Upper lobe of right lung (tissue), 1 donor: ENCODE results near the gene CCDC7. TPM values are rescaled to one million over a fixed set of nuclear protein-coding genes. Genes with fewer than 3 reads are reported as not detected.
"Not testable (repeated sequence)": the region's sequence is repeated elsewhere in the genome, so short reads cannot be mapped to it uniquely, and the experiment has no call there.

ENCODE experiments used
- ATAC-seq: fragments of 200-7000 bp; cut with Tn5 transposase; one replicate; pipeline ENCODE4 v1.9.1; 2020; ENCODE audit warnings: mild to moderate bottlenecking, moderate library complexity
- DNase-seq: peaks from one replicate; pipeline ENCODE4 v3.0.0-alpha.2; 2020
- H3K27ac ChIP-seq: fragments of 200-600 bp; one replicate; pipeline ENCODE4 v1.8.0; 2022
- H3K27me3 ChIP-seq: fragments of 200-600 bp; one replicate; pipeline ENCODE4 v1.8.0; 2022; ENCODE audit warnings: mild to moderate bottlenecking
- H3K36me3 ChIP-seq: fragments of 200-600 bp; one replicate; pipeline ENCODE4 v1.8.0; 2022
- H3K4me1 ChIP-seq: fragments of 200-600 bp; one replicate; pipeline ENCODE4 v1.8.0; 2022
- H3K4me3 ChIP-seq: fragments of 200-600 bp; one replicate; pipeline ENCODE4 v1.8.0; 2022; ENCODE audit warnings: mild to moderate bottlenecking
- H3K9me3 ChIP-seq: fragments of 200-600 bp; one replicate; pipeline ENCODE4 v1.8.0; 2022
- intact Hi-C: fragments of 100-400 bp; cut with DNase I; formaldehyde crosslinking; loops from one replicate; pipeline ENCODE4 v1.11.0; 2022
- long read RNA-seq: library from polyadenylated mRNA; unstranded; transcript quantifications from one replicate; pipeline ENCODE4 v2.0.0, GENCODE V29; 2021
- total RNA-seq: library from RNA; stranded (reverse); fragmentation: NEBNext Ultra II Directional; extraction: Animal tissue kit (Norgen Biotek cat#: 25700); gene quantifications from one replicate; pipeline ENCODE4 v1.2.1, GENCODE V29; 2021
- TF ChIP-seq, protein P1 (sequence below): fragments of 200-600 bp; IDR thresholded peaks from one replicate; pipeline ENCODE4 v1.8.0; 2022; ENCODE audit warnings: antibody characterized with exemption
- donor health status: DM: no; HTN: yes; CAD: no; lungs with severe emphysema.

Gene CCDC7
- total RNA-seq: 23.6 TPM
- long read RNA-seq, partial matches to known transcripts: 0 of 2 reads
- long read RNA-seq, other reads (novel, unspliced or antisense): 2 of 2 reads

DNA sequence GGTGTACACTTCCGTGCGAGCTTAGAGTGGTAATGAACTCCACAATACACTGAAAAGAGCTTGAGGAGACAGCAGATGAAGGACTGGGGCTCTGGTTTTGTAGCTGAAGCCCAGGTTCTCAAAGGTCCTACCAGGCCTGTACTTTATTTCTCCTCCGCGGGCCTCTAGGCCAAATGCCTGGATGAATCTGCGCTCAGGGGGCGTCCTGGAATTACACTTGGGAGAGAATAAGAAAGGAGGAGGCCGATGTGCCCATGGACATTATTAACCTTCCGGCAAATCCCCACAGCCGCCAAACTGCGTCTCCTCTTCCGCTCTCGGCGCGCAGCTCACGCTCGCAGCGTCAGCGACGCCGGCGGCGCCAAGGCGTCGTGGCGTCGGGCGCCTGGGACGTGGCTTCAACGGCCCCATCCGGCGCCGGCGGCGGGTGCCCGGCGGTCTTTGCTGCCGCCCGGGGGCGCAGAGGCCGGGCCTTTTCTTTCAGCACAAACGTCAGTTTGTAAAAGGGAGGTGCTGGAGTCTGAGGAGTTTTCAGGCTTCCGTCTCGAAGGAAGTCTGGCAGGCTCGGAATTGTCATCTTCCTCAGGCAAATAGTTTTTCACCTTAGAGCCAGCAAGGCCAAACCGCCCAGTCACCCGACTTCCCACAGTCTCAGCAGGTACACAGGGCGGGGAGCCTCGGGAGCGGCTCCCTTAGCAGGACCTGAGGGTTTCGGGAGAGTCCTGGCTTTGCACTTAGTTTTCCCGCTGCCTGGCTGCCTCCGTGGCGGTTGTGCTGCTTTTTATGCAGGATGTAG, at the start of gene CCDC7:
Gene CCDC7 (plus strand): TSS at position 401 of the 796 bp plus-strand sequence. CDS start 5,503 bp downstream, outside the sequence.
- peaks cover 3% of the 10 kb centered on the region for H3K4me1 ChIP-seq
- intact Hi-C loops: no loop called here
- DNase-seq: peak; percentile 93
- peak; percentile 99 for ATAC-seq
- H3K9me3 ChIP-seq: no peaks in the 10 kb centered on the region
- H3K27me3 ChIP-seq: no peaks in the 10 kb centered on the region
- no peaks in the 10 kb centered on the region for H3K36me3 ChIP-seq
- peak within 1 kb of the TSS; percentile 62 for H3K4me3 ChIP-seq
- H3K27ac ChIP-seq: peak within 1 kb of the TSS; percentile 98
- TF ChIP-seq, protein P1, sequence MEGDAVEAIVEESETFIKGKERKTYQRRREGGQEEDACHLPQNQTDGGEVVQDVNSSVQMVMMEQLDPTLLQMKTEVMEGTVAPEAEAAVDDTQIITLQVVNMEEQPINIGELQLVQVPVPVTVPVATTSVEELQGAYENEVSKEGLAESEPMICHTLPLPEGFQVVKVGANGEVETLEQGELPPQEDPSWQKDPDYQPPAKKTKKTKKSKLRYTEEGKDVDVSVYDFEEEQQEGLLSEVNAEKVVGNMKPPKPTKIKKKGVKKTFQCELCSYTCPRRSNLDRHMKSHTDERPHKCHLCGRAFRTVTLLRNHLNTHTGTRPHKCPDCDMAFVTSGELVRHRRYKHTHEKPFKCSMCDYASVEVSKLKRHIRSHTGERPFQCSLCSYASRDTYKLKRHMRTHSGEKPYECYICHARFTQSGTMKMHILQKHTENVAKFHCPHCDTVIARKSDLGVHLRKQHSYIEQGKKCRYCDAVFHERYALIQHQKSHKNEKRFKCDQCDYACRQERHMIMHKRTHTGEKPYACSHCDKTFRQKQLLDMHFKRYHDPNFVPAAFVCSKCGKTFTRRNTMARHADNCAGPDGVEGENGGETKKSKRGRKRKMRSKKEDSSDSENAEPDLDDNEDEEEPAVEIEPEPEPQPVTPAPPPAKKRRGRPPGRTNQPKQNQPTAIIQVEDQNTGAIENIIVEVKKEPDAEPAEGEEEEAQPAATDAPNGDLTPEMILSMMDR: peak; percentile 59

DNA sequence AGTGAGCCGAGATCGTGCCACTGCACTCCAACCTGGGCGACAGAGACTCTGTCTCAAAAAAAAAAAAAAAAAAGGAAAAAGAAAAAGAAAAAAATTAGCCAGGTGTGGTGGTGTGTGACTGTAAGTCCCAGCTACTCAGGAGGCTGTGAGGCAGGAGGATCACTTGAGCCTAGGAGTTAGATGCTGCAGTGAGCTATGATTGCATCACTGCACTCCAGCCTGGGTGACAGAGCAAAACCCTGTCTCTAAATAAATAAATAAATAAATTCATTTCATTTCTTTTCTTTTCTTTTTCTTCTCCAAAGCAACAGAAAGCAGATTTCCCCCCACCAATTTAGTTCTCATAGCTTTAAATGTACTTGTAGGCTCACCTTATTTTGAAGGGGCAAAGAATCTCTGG, 48.8 kb upstream of the CCDC7 start:
- DNase-seq, H3K27me3 ChIP-seq, H3K27ac ChIP-seq, ATAC-seq, H3K4me3 ChIP-seq, intact Hi-C loops, H3K9me3 ChIP-seq, H3K4me1 ChIP-seq, H3K36me3 ChIP-seq: not testable (repeated sequence)

DNA sequence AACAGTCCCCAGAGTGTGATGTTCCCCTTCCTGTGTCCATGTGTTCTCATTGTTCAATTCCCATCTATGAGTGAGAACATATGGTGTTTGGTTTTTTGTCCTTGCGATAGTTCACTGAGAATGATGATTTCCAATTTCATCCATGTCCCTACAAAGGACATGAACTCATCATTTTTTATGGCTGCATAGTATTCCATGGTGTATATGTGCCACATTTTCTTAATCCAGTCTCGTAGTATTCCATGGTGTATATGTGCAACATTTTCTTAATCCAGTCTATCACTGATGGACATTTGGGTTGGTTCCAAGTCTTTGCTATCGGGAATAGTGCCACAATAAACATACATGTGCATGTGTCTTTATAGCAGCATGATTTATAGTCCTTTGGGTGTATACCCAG, 46.2 kb upstream of the CCDC7 start:
- H3K27ac ChIP-seq, H3K27me3 ChIP-seq, intact Hi-C loops, ATAC-seq, H3K36me3 ChIP-seq, DNase-seq, H3K9me3 ChIP-seq, H3K4me3 ChIP-seq, H3K4me1 ChIP-seq: not testable (repeated sequence)

DNA sequence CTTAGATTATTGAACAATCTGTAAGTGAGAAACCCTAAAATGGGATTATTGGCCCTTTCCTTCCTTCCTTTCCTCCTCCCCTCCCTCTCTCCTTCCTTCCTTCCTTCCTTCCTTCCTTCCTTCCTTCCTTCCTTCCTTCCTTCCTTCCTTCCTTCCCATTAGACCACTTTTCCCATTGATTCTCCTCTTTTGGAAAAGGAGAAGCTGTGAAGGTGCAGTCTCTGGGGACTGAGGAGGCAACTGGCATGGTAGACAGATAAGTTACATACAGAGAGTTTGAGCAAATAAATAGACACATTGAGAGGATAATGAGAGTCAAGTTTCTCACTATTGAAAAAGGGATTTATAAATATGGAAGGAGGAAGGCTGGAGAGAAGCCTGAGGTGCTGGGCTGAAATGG, 45.0 kb upstream of the CCDC7 start:
- ATAC-seq (no peak), DNase-seq (no peak)
- H3K36me3 ChIP-seq: no peaks in the 10 kb centered on the region
- H3K4me1 ChIP-seq: no peaks in the 10 kb centered on the region
- no peak overlapping the region for H3K27ac ChIP-seq
- no peaks in the 10 kb centered on the region for H3K9me3 ChIP-seq
- no peaks in the 10 kb centered on the region for H3K27me3 ChIP-seq
- no peak overlapping the region for H3K4me3 ChIP-seq
- TF ChIP-seq, protein P1: no peak
- intact Hi-C loops: no loop called here

DNA sequence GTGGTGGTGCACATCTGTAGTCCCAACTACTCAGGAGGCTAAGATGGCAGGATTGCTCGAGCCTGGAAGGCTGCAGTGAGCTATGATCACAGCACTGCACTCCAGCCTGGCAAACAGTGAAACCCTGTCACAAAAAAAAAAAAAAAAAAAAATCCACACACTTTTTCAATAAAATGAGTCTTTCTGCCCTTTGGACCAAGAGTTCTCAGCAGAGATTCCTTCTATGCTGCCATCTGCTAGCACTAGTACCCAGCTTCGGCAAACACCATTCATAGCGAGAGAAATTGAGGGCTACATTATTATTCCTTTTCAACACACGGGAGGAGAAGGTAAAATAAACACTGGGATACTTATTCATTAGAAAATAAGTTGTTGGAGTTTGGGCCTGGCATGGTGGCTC, 43.4 kb upstream of the CCDC7 start:
- H3K27ac ChIP-seq: no peak overlapping the region
- no peaks in the 10 kb centered on the region for H3K9me3 ChIP-seq
- no peaks in the 10 kb centered on the region for H3K36me3 ChIP-seq
- DNase-seq (no peak), ATAC-seq (no peak)
- H3K4me1 ChIP-seq: no peaks in the 10 kb centered on the region
- TF ChIP-seq, protein P1: no peak
- no peak overlapping the region for H3K4me3 ChIP-seq
- H3K27me3 ChIP-seq: no peaks in the 10 kb centered on the region
- intact Hi-C loops: no loop called here

DNA sequence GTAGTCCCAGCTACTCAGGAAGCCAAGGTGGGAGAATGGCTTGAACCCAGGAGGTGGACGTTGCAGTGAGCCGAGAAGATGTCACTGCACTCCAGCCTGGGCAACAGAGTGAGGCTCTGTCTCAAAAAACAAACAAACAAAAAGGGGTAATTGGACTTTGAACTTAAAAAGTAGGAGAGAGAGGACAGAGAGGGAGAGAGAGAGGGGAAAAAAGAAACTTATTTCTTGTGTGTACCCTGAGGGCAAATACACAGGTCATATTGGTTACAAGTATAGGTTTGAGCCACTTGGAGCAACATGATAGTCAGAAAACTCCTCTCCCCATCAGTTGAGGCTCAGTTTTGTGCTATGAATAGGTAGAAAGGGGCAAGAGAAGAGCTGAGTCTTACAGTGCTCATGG, 42.8 kb upstream of the CCDC7 start:
- no peaks in the 10 kb centered on the region for H3K27me3 ChIP-seq
- H3K9me3 ChIP-seq: no peaks in the 10 kb centered on the region
- H3K27ac ChIP-seq: no peak overlapping the region
- H3K4me3 ChIP-seq: no peak overlapping the region
- H3K36me3 ChIP-seq: no peaks in the 10 kb centered on the region
- DNase-seq: no peak
- ATAC-seq: no peak
- H3K4me1 ChIP-seq: no peaks in the 10 kb centered on the region
- intact Hi-C loops: no loop called here
- TF ChIP-seq, protein P1: no peak
